K562 treated with DMSO at 1 percent for 12 hours (cell line): ENCODE data around the gene RAD54L. TPM values are rescaled to one million over a fixed set of nuclear protein-coding genes. Genes with fewer than 3 reads are reported as not detected.

Experiments used
- total RNA-seq: library from RNA; unstranded; fragments of 300-600 nt; gene quantifications from 2 replicates; pipeline ENCODE4 v1.2.3, GENCODE V29; 2022; ENCODE audit not compliant: insufficient read depth

RAD54L gene
- 46.1 and 64.3 TPM in 2 replicates for total RNA-seq

GRCh38 chr1:46247436-46248121 lies at the start of gene RAD54L:
TSS of gene RAD54L (plus strand) at chr1:46247763. CDS start at chr1:46248406, 643 bp downstream.

GRCh38 chr1:46197964-46198811 lies 49.4 kb upstream of the RAD54L start, which contains the start of gene POMGNT1:
TSS of gene POMGNT1 (minus strand) at chr1:46198434. CDS start at chr1:46197821, 613 bp downstream.

GRCh38 chr1:46303038-46303871 lies 55.7 kb downstream of the RAD54L start, which contains the start of the genes LRRC41 and UQCRH:
TSS of gene LRRC41 (minus strand) at chr1:46303616. CDS start at chr1:46303322, 294 bp downstream.
TSS of gene UQCRH (plus strand) at chr1:46303698. CDS start at chr1:46303767, 69 bp downstream.

Other genes starting within 250 kb of the RAD54L start
- 2.4 and 7.1 TPM in 2 replicates for gene PIK3R3, start 115.1 kb upstream of the RAD54L start, total RNA-seq
- not detected in 2 replicates for gene TSPAN1, start 72.7 kb upstream of the RAD54L start, total RNA-seq
- not detected in 2 replicates for gene P3R3URF, start 71.3 kb upstream of the RAD54L start, total RNA-seq
- 23.8 and 33.6 TPM in 2 replicates for gene POMGNT1, start 49.3 kb upstream of the RAD54L start, total RNA-seq
- 0.47 and 1.3 TPM in 2 replicates for gene LURAP1, start 44.4 kb upstream of the RAD54L start, total RNA-seq
- 44.7 and 72.1 TPM in 2 replicates for gene LRRC41, start 55.9 kb downstream of the RAD54L start, total RNA-seq
- 1,336 and 1,668 TPM in 2 replicates for gene UQCRH, start 55.9 kb downstream of the RAD54L start, total RNA-seq
- 27.2 and 52.3 TPM in 2 replicates for gene NSUN4, start 93.0 kb downstream of the RAD54L start, total RNA-seq
- 1.6 and 1.9 TPM in 2 replicates for gene FAAH, start 146.6 kb downstream of the RAD54L start, total RNA-seq
- 3.5 and 8.0 TPM in 2 replicates for gene DMBX1, start 242.1 kb downstream of the RAD54L start, total RNA-seq